ENCODE results near the gene ADAM10. TPM values are rescaled to one million over a fixed set of nuclear protein-coding genes. Genes with fewer than 3 reads are reported as not detected.

Gene ADAM10
- polyA plus RNA-seq, 3 donors, result 240 to 277 (median 243) TPM

GRCh38 chr15:58734859-58735258, 14.6 kb downstream of the ADAM10 start:
- DNase-seq (ENCODE audit: extremely low read depth in 1 of 11, low read depth in 9 of 11, low spot score in 4 of 11), result no peak

GRCh38 chr15:58732625-58733363, 16.7 kb downstream of the ADAM10 start:
- no peak for DNase-seq (ENCODE audit: extremely low read depth in 1 of 11, low read depth in 9 of 11, low spot score in 4 of 11)

- DNase-seq (ENCODE audit: extremely low read depth in 1 of 11, low read depth in 9 of 11, low spot score in 4 of 11), result no peak
These were observed 17.6 kb downstream of the ADAM10 start for GRCh38 chr15:58731756-58732535.

GRCh38 chr15:58726867-58727266, 22.6 kb downstream of the ADAM10 start:
- DNase-seq (ENCODE audit: extremely low read depth in 1 of 11, low read depth in 9 of 11, low spot score in 4 of 11), result no peak

- no peak for DNase-seq (ENCODE audit: extremely low read depth in 1 of 11, low read depth in 9 of 11, low spot score in 4 of 11)
These were observed 25.0 kb downstream of the ADAM10 start for GRCh38 chr15:58724466-58724865.

GRCh38 chr15:58717357-58717756, 32.1 kb downstream of the ADAM10 start:
- DNase-seq (ENCODE audit: extremely low read depth in 1 of 11, low read depth in 9 of 11, low spot score in 4 of 11), result no peak

- no peak for DNase-seq (ENCODE audit: extremely low read depth in 1 of 11, low read depth in 9 of 11, low spot score in 4 of 11)
These were observed 33.5 kb downstream of the ADAM10 start for GRCh38 chr15:58716027-58716426.

- DNase-seq (ENCODE audit: extremely low read depth in 1 of 11, low read depth in 9 of 11, low spot score in 4 of 11), result no peak
These were observed 34.1 kb downstream of the ADAM10 start for GRCh38 chr15:58715266-58715917.

- DNase-seq (ENCODE audit: extremely low read depth in 1 of 11, low read depth in 9 of 11, low spot score in 4 of 11), result no peak
These were observed 38.8 kb downstream of the ADAM10 start for GRCh38 chr15:58710701-58711100.

GRCh38 chr15:58707397-58707796, 42.1 kb downstream of the ADAM10 start:
- DNase-seq (ENCODE audit: extremely low read depth in 1 of 11, low read depth in 9 of 11, low spot score in 4 of 11), result no peak

GRCh38 chr15:58705105-58705504, 44.4 kb downstream of the ADAM10 start:
- no peak for DNase-seq (ENCODE audit: extremely low read depth in 1 of 11, low read depth in 9 of 11, low spot score in 4 of 11)

- DNase-seq (ENCODE audit: extremely low read depth in 1 of 11, low read depth in 9 of 11, low spot score in 4 of 11), result no peak
These were observed 45.2 kb downstream of the ADAM10 start for GRCh38 chr15:58704155-58704865.

- no peak for DNase-seq (ENCODE audit: extremely low read depth in 1 of 11, low read depth in 9 of 11, low spot score in 4 of 11)
These were observed 45.9 kb downstream of the ADAM10 start for GRCh38 chr15:58703610-58704009.

- DNase-seq (ENCODE audit: extremely low read depth in 1 of 11, low read depth in 9 of 11, low spot score in 4 of 11), result no peak
These were observed 47.3 kb downstream of the ADAM10 start for GRCh38 chr15:58702233-58702632.

- no peak for DNase-seq (ENCODE audit: extremely low read depth in 1 of 11, low read depth in 9 of 11, low spot score in 4 of 11)
These were observed 48.1 kb downstream of the ADAM10 start for GRCh38 chr15:58701376-58701775.

- DNase-seq (ENCODE audit: extremely low read depth in 1 of 11, low read depth in 9 of 11, low spot score in 4 of 11), result no peak
These were observed 49.7 kb downstream of the ADAM10 start for GRCh38 chr15:58699769-58700168.

- DNase-seq (ENCODE audit: extremely low read depth in 1 of 11, low read depth in 9 of 11, low spot score in 4 of 11), result no peak
These were observed 50.4 kb downstream of the ADAM10 start for GRCh38 chr15:58698887-58699641.

GRCh38 chr15:58697220-58697619, 52.3 kb downstream of the ADAM10 start:
- DNase-seq (ENCODE audit: extremely low read depth in 1 of 11, low read depth in 9 of 11, low spot score in 4 of 11), result no peak

- no peak for DNase-seq (ENCODE audit: extremely low read depth in 1 of 11, low read depth in 9 of 11, low spot score in 4 of 11)
These were observed 52.8 kb downstream of the ADAM10 start for GRCh38 chr15:58696738-58697137.
